ENCODE measurements around the gene MX2.

The MX2 gene

GRCh38 chr21:41438425-41439113, 76.7 kb downstream of the MX2 start:
- DNase-seq (ENCODE audit: low spot score) = no peak

DNA sequence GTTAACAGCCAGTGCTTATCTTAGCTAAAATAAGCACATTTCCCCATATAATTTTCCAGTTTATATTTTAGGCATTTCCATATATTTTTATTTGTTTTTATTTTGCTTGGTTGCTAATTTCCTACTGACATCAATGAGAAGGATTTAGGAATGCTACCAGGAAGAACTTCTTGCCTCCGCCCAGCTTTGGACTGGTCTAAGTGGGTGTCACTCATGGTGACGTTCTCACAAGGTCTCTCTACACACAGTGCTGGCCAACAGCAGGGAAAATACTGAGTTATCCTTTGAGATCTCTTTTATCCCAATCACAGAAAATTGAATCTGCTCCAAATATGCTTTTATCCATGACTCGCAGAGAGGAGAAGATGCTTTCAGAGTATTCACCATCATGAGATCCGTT, 77.4 kb downstream of the MX2 start:
- DNase-seq (ENCODE audit: low spot score) = no peak

- no peak for DNase-seq (ENCODE audit: low spot score)
Measured at GRCh38 chr21:41441546-41441945, 79.7 kb downstream of the MX2 start.

DNA sequence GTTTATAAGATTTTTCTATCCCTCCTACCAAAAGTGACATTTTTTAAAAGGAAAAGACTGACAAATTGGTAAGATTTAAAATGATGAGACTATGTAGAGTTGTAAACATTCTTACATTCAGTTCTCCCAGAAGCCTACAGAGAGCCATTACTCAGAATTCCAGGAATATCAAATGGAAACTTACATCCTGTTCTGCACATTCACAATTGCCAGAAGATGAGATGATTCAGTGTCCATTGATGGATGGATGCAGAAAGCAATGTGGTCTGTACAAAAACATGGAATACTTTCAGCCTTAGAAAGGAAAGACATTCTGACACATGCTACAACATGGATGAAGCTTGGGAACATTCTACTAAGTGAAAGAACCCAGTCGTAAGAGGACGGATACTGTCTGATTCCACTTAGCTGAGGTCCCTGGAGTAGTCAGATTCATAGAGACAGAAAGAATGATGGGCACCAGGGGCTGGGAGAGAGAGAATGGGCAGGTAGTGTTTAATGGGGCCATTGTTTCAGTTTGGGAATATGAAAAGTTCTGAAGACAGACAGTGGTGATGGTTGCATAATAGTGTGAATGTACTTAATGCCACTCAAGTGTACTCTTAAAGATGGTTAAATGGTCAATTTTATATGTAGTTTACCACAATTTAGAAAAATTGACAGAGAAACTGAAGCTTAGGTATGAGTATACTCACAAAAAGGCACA, 80.8 kb downstream of the MX2 start:
- no peak for DNase-seq (ENCODE audit: low spot score)

GRCh38 chr21:41443562-41443961, 81.7 kb downstream of the MX2 start:
- no peak for DNase-seq (ENCODE audit: low spot score)

- DNase-seq (ENCODE audit: low spot score) = no peak
Measured at GRCh38 chr21:41444703-41445464, 83.1 kb downstream of the MX2 start.

DNA sequence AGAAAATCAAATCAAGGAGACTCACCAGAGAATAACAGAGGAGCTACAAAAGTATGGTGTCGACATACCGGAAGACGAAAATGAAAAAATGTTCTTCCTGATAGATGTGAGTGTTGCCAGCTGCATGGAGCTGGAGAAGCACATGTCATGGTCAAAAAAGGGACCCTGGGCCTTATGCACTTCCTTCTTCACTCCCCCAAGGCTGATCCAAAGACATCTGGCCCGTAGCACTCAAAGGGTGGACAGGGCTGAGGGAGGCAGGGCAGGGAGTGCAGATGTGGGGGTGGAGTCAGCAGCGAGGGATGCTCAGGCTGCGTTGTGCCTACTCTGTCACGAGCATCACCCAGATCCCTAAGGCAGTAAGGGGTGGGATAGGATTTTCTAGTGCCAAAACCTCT, 83.6 kb downstream of the MX2 start:
- no peak for DNase-seq (ENCODE audit: low spot score)

DNA sequence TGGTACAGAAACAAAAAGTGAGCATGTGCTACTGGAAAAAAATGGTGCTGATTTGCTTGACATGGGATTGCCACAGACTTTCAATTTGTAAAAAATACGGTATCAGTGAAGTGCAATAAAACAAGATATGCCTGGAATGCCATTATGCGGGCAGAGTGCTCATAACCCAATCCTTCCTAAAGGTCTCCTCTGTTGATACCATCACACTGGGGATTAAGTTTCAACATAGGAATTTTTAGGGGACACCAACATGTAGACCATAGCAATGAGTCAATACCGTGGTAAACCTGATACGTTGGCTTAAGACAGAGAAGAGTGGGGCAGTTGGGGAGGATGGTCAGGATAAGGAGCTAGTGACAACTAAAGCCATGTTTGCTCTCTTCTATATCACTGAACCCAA, 84.8 kb downstream of the MX2 start:
- no peak for DNase-seq (ENCODE audit: low spot score)

- DNase-seq (ENCODE audit: low spot score) = no peak
Measured at GRCh38 chr21:41447356-41447755, 85.5 kb downstream of the MX2 start.

- DNase-seq (ENCODE audit: low spot score) = no peak
Measured at GRCh38 chr21:41449613-41450012, 87.8 kb downstream of the MX2 start.

GRCh38 chr21:41451753-41452676, 90.2 kb downstream of the MX2 start:
- no peak for DNase-seq (ENCODE audit: low spot score)

DNA sequence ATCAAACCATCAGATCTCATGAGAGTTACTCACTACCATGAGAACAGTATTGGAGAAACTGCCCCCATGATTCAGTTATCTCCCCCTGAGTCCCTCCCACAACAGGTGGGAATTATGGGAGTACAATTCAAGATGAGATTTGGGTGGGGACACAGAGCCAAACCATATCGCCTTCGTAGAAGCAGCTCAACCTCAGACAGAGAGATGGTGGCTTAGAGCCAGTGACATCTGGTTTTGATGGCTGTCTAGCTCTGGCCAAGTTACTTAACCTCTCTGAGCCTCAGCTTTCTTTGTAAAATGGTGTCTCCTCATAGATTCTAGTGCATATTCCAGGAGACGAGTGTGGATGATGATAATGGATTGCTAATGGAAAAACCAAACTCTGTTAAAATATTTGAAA, 91.4 kb downstream of the MX2 start:
- DNase-seq (ENCODE audit: low spot score) = no peak

- no peak for DNase-seq (ENCODE audit: low spot score)
Measured at GRCh38 chr21:41453761-41454160, 91.9 kb downstream of the MX2 start.

DNA sequence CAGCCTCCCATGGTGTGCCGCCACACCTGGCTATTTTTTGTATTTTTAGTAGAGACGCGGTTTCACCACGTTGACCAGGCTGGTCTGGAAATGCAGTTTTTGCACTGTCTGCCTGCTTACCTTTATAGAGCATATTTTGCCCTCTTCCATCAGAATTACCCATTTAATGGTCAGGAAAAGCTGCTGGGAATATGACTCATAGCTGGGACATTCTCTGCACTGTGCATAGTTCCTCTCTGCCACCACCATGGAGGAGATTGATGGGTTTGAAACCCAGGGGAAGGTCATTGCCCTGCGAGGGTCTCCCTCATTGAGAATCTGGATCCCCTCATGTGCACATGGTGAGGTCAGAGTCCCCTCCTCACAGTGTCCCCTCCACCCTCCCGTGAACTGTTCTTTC, 96.3 kb downstream of the MX2 start:
- peak; percentile 47 for DNase-seq (ENCODE audit: low spot score)

- DNase-seq (ENCODE audit: low spot score) = no peak
Measured at GRCh38 chr21:41458559-41458958, 96.7 kb downstream of the MX2 start.

All from GM03348 (cell line).